Ovary (tissue), 3 donors: ENCODE measurements around the gene GADD45GIP1.

Experiments
- CTCF ChIP-seq, 3 donors: fragments of 450-650 bp in 2 of 3; fragments of 200-600 bp in 1 of 3; IDR thresholded peaks; one replicate each; pipeline versions ENCODE4 v1.5.1 to v1.8.0; 2016 to 2022; ENCODE audit warnings: antibody characterized with exemption in 3 of 3, mild to moderate bottlenecking in 1 of 3
- EP300 ChIP-seq: sonication (generic); formaldehyde crosslinking; IDR thresholded peaks from one replicate; pipeline ENCODE4 v1.6.1; 2017; ENCODE audit warnings: antibody characterized with exemption
- donor health status: DM: no; HTN: no; CAD: no.

- no peak for TF ChIP-seq CTCF (IDR thresholded peaks at IDR 0.05)
- TF ChIP-seq EP300: no peak
These were observed 27.6 kb upstream of the GADD45GIP1 start for GRCh38 chr19:12984683-12985048.
